Endothelial cell (in vitro differentiated cells): Measurements from ENCODE around the gene SSUH2. TPM values are rescaled to one million over a fixed set of nuclear protein-coding genes. Genes with fewer than 3 reads are reported as not detected.

Experiments used
- DNase-seq: peaks from one replicate; pipeline ENCODE4 v3.0.0; 2021; ENCODE audit warnings: low spot score
- H3K27ac Mint-ChIP-seq: one replicate; pipeline ENCODE4 v1.8.0; 2021; ENCODE audit warnings: mixed read lengths, inconsistent platforms; ENCODE audit not compliant: unreplicated experiment
- H3K27me3 Mint-ChIP-seq: one replicate; pipeline ENCODE4 v1.8.0; 2021; ENCODE audit warnings: mild to moderate bottlenecking, moderate library complexity, mixed read lengths, inconsistent platforms; ENCODE audit not compliant: unreplicated experiment
- H3K36me3 Mint-ChIP-seq: one replicate; pipeline ENCODE4 v1.8.0; 2021; ENCODE audit warnings: mild to moderate bottlenecking, low read depth, mixed read lengths, inconsistent platforms; ENCODE audit not compliant: unreplicated experiment
- H3K4me1 Mint-ChIP-seq: one replicate; pipeline ENCODE4 v1.8.0; 2021; ENCODE audit warnings: mild to moderate bottlenecking, mixed read lengths, inconsistent platforms; ENCODE audit not compliant: unreplicated experiment
- H3K4me3 Mint-ChIP-seq: one replicate; pipeline ENCODE4 v1.8.0; 2021; ENCODE audit warnings: mild to moderate bottlenecking, mixed read lengths, inconsistent platforms; ENCODE audit not compliant: unreplicated experiment
- H3K9me3 Mint-ChIP-seq: one replicate; pipeline ENCODE4 v1.8.0; 2021; ENCODE audit warnings: mixed read lengths, inconsistent platforms; ENCODE audit not compliant: unreplicated experiment
- total RNA-seq: library from RNA; stranded (reverse); fragmentation: NEBNext Ultra II Directional; extraction: Animal tissue kit (Norgen Biotek cat#: 25700); gene quantifications from one replicate; pipeline ENCODE4 v1.2.1, GENCODE V29; 2021; ENCODE audit not compliant: unreplicated experiment
- TF ChIP-seq, protein P1 (sequence below): fragments of 200-600 bp; sonication (generic); IDR thresholded peaks from one replicate; pipeline ENCODE4 v1.5.0; 2021; ENCODE audit warnings: antibody characterized with exemption; ENCODE audit not compliant: unreplicated experiment

Gene SSUH2
- total RNA-seq, 1 donor from 2014 or later = 0.21 TPM

DNA sequence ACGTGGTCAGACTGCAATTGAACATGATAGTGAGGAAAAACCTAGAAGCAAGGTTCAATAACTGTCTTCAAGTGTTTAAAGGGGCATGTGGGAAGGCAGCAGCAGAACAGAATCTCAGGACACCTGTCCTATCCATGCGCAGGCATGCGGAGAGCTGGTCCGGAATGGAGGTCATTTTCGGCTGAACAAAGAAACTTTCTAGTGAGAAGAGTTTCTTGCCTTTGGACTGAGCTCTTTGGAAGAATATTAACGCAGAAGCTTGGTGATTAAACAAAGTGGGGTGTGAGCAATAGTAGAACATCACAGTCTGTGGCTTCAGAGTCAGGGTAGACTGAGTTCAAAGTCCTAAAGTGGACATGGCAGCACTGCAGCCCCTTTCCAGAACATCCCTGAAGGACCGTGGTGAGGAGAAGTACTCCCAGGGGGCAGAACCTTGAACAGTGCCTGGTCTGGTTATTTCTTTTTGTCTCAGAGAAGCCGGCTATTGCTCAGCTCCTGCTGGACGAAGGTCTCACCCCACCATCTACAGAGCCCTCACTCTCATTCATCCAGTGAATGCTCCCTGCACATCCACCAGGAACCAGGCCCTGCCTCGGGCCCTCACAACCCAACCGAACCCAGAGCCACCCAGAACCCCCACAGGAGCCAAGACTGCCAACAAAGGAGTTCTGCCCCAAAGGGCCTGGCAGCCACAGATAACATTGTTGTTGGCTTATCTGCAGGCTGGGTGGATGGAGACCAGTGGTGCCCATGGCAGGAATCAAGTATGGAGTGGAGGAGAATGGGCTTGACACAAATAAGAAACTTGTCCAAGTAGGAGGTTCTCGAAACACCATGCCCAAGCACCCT, 2.8 kb upstream of the SSUH2 start:
- peaks cover 16% of the 10 kb centered on the region for H3K4me1 Mint-ChIP-seq
- no peak overlapping the region for H3K27ac Mint-ChIP-seq
- TF ChIP-seq, protein P1, sequence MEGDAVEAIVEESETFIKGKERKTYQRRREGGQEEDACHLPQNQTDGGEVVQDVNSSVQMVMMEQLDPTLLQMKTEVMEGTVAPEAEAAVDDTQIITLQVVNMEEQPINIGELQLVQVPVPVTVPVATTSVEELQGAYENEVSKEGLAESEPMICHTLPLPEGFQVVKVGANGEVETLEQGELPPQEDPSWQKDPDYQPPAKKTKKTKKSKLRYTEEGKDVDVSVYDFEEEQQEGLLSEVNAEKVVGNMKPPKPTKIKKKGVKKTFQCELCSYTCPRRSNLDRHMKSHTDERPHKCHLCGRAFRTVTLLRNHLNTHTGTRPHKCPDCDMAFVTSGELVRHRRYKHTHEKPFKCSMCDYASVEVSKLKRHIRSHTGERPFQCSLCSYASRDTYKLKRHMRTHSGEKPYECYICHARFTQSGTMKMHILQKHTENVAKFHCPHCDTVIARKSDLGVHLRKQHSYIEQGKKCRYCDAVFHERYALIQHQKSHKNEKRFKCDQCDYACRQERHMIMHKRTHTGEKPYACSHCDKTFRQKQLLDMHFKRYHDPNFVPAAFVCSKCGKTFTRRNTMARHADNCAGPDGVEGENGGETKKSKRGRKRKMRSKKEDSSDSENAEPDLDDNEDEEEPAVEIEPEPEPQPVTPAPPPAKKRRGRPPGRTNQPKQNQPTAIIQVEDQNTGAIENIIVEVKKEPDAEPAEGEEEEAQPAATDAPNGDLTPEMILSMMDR = no peak
- no peaks in the 10 kb centered on the region for H3K9me3 Mint-ChIP-seq
- DNase-seq = no peak
- H3K27me3 Mint-ChIP-seq = peaks cover 10% of the 10 kb centered on the region
- peaks cover 4% of the 10 kb centered on the region for H3K36me3 Mint-ChIP-seq
- H3K4me3 Mint-ChIP-seq = no peak overlapping the region

DNA sequence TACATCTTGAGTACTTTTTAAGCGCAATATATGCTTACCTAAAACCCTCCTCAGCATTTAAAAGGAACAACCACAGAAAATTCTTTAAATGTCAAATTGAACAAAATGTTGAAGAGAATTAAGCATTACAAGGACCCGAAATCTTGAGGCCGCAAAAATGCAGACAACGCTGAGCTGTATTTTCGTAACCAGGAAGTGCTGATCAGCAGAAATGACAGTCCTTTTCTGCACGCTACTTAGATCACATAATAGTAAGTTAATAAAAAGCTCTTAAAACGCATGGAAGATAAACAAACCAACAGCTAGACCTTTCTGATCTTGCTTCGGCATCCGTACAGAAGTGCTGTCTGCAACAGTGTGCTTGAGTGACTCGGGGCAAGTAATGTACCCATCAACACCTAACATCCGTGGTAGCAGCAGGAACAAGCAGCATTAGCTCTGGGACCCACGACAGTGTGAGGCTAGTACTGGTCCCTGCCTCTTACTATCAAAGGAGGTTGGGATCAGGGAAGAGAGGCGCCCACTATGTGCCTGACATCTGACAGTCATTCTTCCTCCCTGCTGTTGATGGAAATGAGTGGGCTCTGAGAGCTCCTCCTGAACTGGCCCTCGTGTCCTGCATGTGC, 1.8 kb upstream of the SSUH2 start:
- H3K27ac Mint-ChIP-seq = no peak overlapping the region
- peaks cover 10% of the 10 kb centered on the region for H3K4me1 Mint-ChIP-seq
- H3K27me3 Mint-ChIP-seq = peaks cover 10% of the 10 kb centered on the region
- no peak for DNase-seq
- peaks cover 4% of the 10 kb centered on the region for H3K36me3 Mint-ChIP-seq
- TF ChIP-seq, protein P1 = no peak
- no peak overlapping the region for H3K4me3 Mint-ChIP-seq
- no peaks in the 10 kb centered on the region for H3K9me3 Mint-ChIP-seq

DNA sequence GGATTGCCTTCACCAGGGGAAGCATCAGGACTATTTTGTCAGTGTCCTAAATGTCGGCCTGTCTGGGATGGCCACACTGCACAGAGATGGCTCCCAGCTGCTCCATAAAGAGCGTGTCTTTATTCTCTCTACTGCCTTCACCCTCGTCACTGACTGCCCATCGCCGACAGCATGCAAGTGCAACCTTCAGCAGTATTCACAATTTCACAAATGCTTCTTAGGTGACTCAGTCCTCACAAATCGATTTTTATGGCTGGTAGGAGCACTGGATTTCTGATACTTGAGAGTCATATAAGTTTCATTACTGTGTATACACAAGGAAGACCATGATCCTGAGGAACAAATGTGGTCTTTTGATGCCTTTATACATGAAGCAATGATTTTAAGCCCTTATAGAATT, 1.1 kb upstream of the SSUH2 start:
- H3K36me3 Mint-ChIP-seq = peaks cover 4% of the 10 kb centered on the region
- peaks cover 10% of the 10 kb centered on the region for H3K27me3 Mint-ChIP-seq
- DNase-seq = no peak
- H3K27ac Mint-ChIP-seq = no peak overlapping the region
- no peaks in the 10 kb centered on the region for H3K9me3 Mint-ChIP-seq
- no peak overlapping the region for H3K4me3 Mint-ChIP-seq
- H3K4me1 Mint-ChIP-seq = peaks cover 10% of the 10 kb centered on the region
- TF ChIP-seq, protein P1 = no peak

DNA sequence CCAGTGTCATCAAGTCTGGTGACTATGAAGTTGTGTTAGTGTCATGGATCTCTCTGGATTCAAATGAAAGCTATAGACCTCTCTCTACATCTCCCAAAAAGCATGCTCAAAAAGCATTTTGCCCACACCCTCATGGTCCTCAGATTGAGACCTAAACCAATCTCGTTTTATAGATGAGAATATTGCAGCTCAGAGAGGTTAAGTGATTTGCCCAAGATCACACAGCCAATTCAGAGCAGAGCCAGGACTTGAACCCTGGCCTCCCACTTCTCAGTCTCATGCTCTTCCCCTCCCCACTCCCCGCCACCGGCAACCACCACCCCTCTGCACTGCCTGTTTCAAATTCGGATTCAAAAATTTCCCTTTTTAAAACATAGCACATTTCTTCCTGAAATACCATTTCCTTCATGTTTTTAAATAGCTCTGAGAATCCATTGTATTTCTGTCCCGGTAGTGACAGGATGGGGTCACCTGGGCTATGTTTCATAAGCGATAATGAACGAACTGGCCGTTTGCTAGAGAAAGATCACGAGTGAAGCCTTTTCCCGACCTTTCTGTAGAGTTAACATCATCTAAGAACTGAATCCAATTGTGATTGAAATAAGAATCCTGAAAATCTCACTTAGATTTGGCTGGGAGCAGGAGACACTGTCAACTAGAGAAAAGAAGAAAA, 769 bp downstream of the SSUH2 start:
- DNase-seq = no peak
- Mint-ChIP-seq H3K9me3 (no peaks in the 10 kb centered on the region), H3K27ac (no peak overlapping the region), H3K27me3 (peaks cover 6% of the 10 kb centered on the region), H3K4me1 (peaks cover 9% of the 10 kb centered on the region), H3K36me3 (no peaks in the 10 kb centered on the region), H3K4me3 (no peak overlapping the region)
- TF ChIP-seq, protein P1 = no peak
